GM12891 (cell line): ENCODE data around the gene RNF141.

Source experiments
- DNase-seq: peaks from one replicate; pipeline ENCODE4 v3.0.0; 2011; ENCODE audit warnings: low spot score; ENCODE audit not compliant: insufficient read length
- FAIRE-seq: peaks from 2 replicates; lab custom pipeline; 2011; peaks lifted over from hg19 to GRCh38; lab: Jason Lieb, UNC
- PAX5 ChIP-seq: IDR thresholded peaks from 2 replicates; pipeline ENCODE4 v1.6.1; 2011; ENCODE audit warnings: low read length, moderate library complexity, mild to moderate bottlenecking; ENCODE audit not compliant: insufficient read depth, severe bottlenecking
- POLR2A ChIP-seq: IDR thresholded peaks from 2 replicates; pipeline ENCODE4 v1.6.1; 2011; ENCODE audit warnings: low read depth, low read length, control low read depth
- POLR2AphosphoS5 ChIP-seq: IDR thresholded peaks from 2 replicates; pipeline ENCODE4 v1.6.1; 2011; ENCODE audit warnings: low read depth, low read length, control low read depth
- POU2F2 ChIP-seq: IDR thresholded peaks from 2 replicates; pipeline ENCODE4 v1.6.1; 2011; ENCODE audit warnings: low read depth, mild to moderate bottlenecking, control low read depth, low read length, moderate library complexity
- SPI1 ChIP-seq: IDR thresholded peaks from 2 replicates; pipeline ENCODE4 v1.6.1; 2011; ENCODE audit warnings: low read depth, low read length, control low read depth
- TAF1 ChIP-seq: IDR thresholded peaks from 2 replicates; pipeline ENCODE4 v1.6.1; 2011; ENCODE audit warnings: low read depth, low read length, control low read depth

RNF141 gene

GRCh38 chr11:10499874-10500601 lies 40.9 kb downstream of the RNF141 start:
- TF ChIP-seq PAX5 (no peak), POLR2AphosphoS5 (no peak), POLR2A (no peak), TAF1 (no peak), POU2F2 (no peak), SPI1 (no peak)
- DNase-seq (no peak), FAIRE-seq (peak; percentile 62)

- TF ChIP-seq POLR2AphosphoS5 (no peak), SPI1 (no peak), POU2F2 (no peak), POLR2A (no peak), PAX5 (no peak), TAF1 (no peak)
- DNase-seq: no peak
- FAIRE-seq: no peak
Measured at GRCh38 chr11:10499452-10499851, 41.5 kb downstream of the RNF141 start.

- DNase-seq (no peak), FAIRE-seq (no peak)
- TF ChIP-seq POU2F2 (no peak), SPI1 (no peak), POLR2AphosphoS5 (no peak), PAX5 (no peak), TAF1 (no peak), POLR2A (no peak)
Measured at GRCh38 chr11:10498426-10499250, 42.3 kb downstream of the RNF141 start.

DNA sequence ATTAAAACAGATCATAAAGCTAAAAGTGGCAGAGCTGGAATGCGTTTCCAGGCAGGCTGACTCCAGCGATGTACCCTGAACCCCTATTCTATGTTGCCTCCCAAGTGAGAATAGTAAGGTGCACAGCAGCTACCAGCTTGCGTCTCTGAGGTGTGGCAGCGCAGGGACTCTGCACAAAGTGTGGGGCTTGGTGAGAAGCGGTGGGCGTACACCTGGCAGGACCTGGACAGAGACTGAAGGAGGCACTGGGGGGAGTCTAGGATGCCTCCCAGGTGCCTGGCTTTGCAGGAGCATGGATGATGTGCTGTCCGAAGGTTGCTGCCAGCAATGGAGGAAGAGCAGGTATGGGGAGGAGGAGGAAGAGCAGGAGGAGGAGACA lies 43.0 kb downstream of the RNF141 start:
- TF ChIP-seq POU2F2: no peak
- DNase-seq: no peak
- no peak for FAIRE-seq

DNA sequence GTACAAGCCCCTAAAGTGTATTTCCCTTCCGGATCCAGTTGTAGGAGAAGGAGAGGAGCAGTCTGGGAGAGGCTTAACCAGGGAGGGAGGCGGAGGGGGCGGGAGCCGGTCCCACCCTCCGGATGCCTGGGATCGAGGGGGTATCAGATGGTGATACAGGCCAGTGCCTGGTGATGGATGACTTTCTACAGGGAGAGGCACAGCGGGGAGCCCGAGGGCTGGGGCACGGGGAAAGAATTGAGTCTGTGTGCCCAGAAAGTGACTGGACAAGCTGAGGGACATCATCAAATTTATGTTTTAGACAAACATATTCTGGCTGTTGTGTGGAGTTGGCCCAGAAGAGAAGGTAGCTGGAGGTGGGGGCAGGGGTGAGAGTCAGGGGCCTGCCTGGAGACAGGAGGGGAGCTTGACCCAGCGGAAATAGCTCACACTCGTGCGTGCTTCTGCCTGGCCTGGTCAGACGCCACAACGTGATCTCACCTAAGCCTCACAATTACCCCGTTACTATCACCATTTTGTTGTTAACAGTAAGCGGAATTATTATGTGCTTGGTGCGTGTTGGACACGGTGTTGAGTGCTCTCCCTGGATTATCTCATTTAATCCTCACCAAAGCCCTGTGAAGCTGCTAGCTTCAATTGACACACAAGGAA lies 43.5 kb downstream of the RNF141 start:
- FAIRE-seq: no peak
- TF ChIP-seq POU2F2: no peak
- TF ChIP-seq TAF1: no peak
- no peak for TF ChIP-seq PAX5
- no peak for TF ChIP-seq SPI1
- TF ChIP-seq POLR2A: no peak
- no peak for TF ChIP-seq POLR2AphosphoS5

GRCh38 chr11:10496296-10496936 lies 44.6 kb downstream of the RNF141 start:
- no peak for DNase-seq
- TF ChIP-seq SPI1 (no peak), TAF1 (no peak), POLR2A (no peak), POLR2AphosphoS5 (no peak)
- FAIRE-seq: no peak

More for the DNA sequence above, 43.5 kb downstream of the RNF141 start:
- DNase-seq: no peak

DNA sequence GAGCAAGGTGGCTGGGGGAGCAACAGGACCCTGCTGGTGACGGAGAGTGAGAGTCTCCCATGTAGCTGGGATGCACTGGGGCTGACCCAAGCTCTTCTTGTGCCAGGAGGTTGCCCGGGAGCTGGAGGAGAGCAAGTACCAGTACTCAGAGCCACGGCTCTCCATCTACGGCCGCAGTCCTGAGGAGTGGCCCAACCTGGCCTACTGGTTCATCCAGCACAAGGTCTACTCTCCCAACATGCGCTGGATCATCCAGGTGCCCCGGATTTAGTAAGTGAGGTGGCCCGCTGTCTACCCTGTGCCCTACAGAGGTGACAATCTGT lies 45.6 kb downstream of the RNF141 start:
- DNase-seq: no peak
- FAIRE-seq: no peak
- TF ChIP-seq PAX5 (no peak), POU2F2 (no peak), POLR2A (no peak), SPI1 (no peak), TAF1 (no peak), POLR2AphosphoS5 (no peak)

DNA sequence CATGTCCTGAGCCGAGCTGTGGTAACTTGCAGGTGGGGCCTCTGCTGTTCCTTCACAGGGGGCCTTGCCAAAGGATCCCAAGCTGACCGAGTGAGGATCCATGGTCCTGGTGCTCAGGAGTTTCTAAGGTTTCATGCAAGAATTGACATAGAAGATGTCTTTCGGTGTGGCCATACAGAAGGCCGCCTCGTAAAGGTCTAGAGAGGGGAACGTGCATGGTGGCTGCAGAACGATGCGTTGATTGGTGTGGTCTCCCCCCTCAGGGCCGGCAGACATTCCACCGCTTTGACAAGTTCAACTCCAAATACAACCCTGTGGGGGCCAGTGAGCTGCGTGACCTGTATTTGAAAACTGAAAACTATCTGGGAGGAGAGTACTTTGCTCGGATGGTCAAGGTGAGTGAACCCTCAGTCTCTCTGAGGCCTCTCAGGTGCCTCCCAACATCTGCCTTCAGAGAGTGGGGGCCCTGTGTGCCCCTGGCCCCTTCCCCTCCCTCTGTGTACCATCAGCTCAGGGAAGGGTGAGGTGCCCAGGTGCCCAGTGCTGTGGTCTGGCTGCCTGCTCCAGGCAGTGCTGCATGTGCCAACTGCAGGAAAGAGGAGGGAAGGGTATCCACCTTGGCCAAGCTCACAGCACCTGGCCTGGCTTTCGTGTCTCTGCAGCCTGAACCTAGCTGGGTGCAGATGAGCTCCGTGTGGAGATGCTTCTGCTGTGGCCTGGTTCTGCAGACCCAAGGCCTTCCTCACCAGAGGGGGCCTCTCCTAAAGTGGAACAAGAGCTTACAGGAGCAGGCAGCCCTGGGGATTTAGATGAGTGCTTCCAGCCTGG lies 46.1 kb downstream of the RNF141 start:
- FAIRE-seq (no peak), DNase-seq (no peak)
- TF ChIP-seq SPI1 (no peak), PAX5 (no peak), TAF1 (no peak), POLR2A (no peak), POLR2AphosphoS5 (no peak), POU2F2 (no peak)
